LNCaP clone FGC (cell line): ENCODE measurements around the gene CLCN7.

ENCODE experiments used
- DNase-seq: peaks from one replicate; pipeline ENCODE4 v3.0.0-alpha.2; 2011; ENCODE audit warnings: low read depth
- H3K4me3 ChIP-seq: 2 replicates; pipeline ENCODE4 v1.5.1; 2011; ENCODE audit warnings: mild to moderate bottlenecking, low read depth, low read length, control low read depth
- CTCF ChIP-seq: IDR thresholded peaks from 2 replicates; pipeline ENCODE4 v1.5.1; 2012; ENCODE audit warnings: mild to moderate bottlenecking; ENCODE audit not compliant: control insufficient read depth, insufficient read depth; ENCODE audit errors: extremely low read depth

CLCN7 gene

GRCh38 chr16:1398826-1399581 lies 75.8 kb downstream of the CLCN7 start:
- H3K4me3 ChIP-seq = no peak overlapping the region
- no peak for TF ChIP-seq CTCF
- DNase-seq = no peak

GRCh38 chr16:1398351-1398750 lies 76.5 kb downstream of the CLCN7 start:
- no peak for DNase-seq
- no peak for TF ChIP-seq CTCF

GRCh38 chr16:1397779-1398178 lies 77.0 kb downstream of the CLCN7 start:
- TF ChIP-seq CTCF = no peak
- no peak for DNase-seq
- H3K4me3 ChIP-seq = no peak overlapping the region

More at GRCh38 chr16:1398351-1398750, 76.5 kb downstream of the CLCN7 start:
- H3K4me3 ChIP-seq = no peak overlapping the region

GRCh38 chr16:1395444-1396031 lies 79.3 kb downstream of the CLCN7 start:
- no peak overlapping the region for H3K4me3 ChIP-seq
- DNase-seq = no peak
- no peak for TF ChIP-seq CTCF
